HG03354 (cell line): Measurements from ENCODE around the gene ANP32B.
"Not testable (repeated sequence)": the region's sequence is repeated elsewhere in the genome, so short reads cannot be mapped to it uniquely, and the experiment has no call there.

Experiments used
- ATAC-seq: cut with Tn5 transposase; IDR thresholded peaks from one replicate; pipeline ENCODE4 v1.9.1; 2021; ENCODE audit warnings: mild to moderate bottlenecking; ENCODE audit not compliant: unreplicated experiment, poor library complexity, severe bottlenecking

The ANP32B gene

DNA sequence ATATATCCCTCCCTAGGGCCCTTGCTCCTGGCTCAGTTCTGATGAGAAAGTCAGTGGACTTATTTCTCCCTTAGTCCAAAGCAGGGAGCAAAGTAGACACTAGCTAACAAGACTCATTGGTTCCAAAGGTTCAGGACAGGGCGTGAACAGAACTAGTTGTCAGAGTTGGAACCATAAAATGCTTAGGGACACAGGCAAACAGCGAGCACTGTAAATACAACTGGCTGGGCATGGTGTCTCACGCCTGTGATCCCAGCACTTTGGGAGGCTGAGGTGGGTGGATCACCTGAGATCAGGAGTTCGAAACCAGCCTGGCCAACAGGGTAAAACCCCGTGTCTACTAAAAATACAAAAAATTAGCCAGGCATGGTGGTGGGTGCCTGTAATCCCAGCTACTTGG lies 36.7 kb downstream of the ANP32B start:
- ATAC-seq = not testable (repeated sequence)

- ATAC-seq = no peak
Observed at GRCh38 chr9:98020476-98021145, 37.5 kb downstream of the ANP32B start.

DNA sequence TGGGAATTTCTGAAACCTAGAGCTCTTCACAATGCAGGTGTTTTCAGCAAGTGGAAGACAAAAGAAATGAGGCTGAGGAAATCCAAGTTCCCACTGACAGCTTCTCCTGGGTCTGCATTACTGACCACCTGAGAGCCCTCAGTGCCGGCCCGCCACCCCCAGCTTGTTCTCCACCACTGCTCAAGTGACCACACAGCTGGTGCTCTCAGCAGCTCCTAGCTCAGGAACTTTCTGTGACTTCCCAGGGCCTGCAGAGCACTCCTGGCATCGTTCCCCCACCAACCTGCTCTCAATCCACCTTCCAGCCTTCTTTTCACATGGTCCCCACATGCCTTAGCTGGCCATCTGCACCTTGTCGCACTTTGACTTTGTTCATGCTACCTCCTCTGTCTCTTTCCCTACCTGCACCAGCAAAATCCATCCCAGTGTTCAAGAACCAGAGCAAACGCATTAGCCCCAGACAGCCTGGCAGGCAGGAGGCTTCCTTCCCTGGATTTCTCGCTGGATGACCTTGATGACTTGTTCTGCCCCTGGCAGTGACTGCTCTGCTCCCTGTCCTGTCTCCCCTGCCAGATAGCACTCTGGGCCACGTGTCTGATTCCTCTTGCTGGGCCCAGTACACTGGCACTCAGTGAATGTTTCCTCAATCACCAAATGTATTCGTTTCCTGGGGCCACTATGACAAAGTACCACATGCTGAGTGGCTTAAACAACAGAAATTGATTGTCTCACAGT lies 38.3 kb downstream of the ANP32B start:
- ATAC-seq = no peak

- no peak for ATAC-seq
Observed at GRCh38 chr9:98022447-98022846, 39.3 kb downstream of the ANP32B start.

GRCh38 chr9:98024702-98025101 lies 41.6 kb downstream of the ANP32B start:
- no peak for ATAC-seq

DNA sequence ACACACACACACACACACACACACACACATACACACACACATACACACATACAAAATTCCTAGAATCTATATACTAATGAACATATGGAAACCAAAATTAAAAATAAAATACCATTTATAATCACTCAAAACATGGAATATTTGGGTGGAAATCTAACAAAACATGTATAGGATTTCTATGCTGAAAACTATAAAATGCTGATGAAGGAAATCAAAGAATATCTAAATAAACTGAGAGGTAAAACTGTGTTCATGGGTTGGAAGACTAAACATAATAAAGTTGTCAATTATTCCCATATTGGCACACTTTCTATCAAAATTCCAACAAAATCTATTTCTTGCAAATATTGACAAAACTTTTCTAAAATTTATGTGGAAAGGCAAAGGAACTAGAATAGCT lies 48.0 kb downstream of the ANP32B start:
- ATAC-seq = no peak

- no peak for ATAC-seq
Observed at GRCh38 chr9:98031935-98032334, 48.8 kb downstream of the ANP32B start.

- peak; percentile 72 for ATAC-seq
Observed at GRCh38 chr9:98034593-98035546, 51.7 kb downstream of the ANP32B start.

GRCh38 chr9:98037357-98037756 lies 54.2 kb downstream of the ANP32B start:
- no peak for ATAC-seq

DNA sequence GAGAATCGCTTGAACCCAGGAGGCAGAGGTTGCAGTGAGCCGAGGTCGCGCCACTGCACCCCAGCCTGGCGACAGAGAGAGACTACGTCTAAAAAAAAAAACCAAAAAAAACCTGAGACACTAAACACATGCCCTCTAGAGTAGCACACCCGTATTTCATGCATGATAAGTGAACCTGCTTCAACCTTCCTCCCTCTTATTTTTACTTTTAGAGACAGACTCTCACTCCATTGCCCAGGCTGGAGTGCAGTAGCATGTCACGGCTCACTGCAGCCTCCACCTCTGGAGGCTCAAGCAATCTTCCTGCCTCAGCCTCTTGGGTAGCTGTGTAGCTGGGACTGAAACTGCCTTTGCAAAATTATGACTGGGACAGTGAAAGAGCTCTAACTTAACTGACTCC lies 55.8 kb downstream of the ANP32B start:
- ATAC-seq = peak; percentile 61

DNA sequence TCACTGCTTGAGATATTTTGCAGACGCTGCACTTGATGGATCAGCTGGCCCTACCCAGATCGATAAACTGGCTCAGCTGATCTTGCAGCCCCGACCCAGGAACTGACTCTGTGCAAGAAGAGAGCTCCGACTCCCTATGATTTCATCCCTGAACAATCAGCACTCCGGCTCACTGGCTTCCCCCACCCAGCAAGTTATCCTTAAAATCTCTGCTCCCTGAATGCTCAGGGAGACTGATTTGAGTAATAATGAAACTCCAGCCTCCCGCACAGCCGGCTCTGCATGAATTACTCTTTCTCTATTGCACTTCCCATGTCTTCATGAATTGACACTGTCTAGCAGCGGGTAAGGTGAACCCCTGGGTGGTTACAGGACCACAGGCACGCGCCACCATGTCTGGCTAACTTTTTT lies 56.5 kb downstream of the ANP32B start:
- ATAC-seq = no peak

- ATAC-seq = no peak
Observed at GRCh38 chr9:98040212-98040611, 57.1 kb downstream of the ANP32B start.

DNA sequence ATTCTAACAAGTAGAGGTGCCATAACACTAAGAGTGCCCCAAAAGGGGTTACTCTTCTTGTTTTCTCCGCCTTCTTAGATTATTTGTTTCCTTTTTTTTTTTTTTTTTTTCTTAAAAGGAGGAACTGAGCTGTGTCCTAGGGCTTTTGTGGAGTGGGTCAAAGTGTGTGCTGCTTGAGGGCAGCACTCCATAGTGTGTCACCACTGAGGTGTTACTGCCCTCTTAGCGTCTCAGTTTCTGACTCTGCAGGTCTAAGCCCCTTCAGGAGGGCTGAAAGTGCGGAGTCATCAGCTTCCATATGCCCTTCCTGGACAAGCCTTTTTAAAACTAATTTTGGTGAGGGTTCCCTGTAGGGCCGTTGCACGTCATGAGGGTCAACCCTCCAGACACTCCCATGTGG lies 60.8 kb downstream of the ANP32B start:
- no peak for ATAC-seq

- ATAC-seq = peak; percentile 91
Observed at GRCh38 chr9:98045234-98046179, 62.4 kb downstream of the ANP32B start.

- no peak for ATAC-seq
Observed at GRCh38 chr9:98046180-98046543, 63.0 kb downstream of the ANP32B start.

- no peak for ATAC-seq
Observed at GRCh38 chr9:98047002-98047401, 63.9 kb downstream of the ANP32B start.

- no peak for ATAC-seq
Observed at GRCh38 chr9:98049288-98050072, 66.3 kb downstream of the ANP32B start.

GRCh38 chr9:98050351-98050750 lies 67.2 kb downstream of the ANP32B start:
- no peak for ATAC-seq
